Measurements from ENCODE around the gene DYNLL1. TPM values are rescaled to one million over a fixed set of nuclear protein-coding genes. Genes with fewer than 3 reads are reported as not detected.
A peak's percentile ranks its signal among the peaks of the same experiment; 100 is the strongest.

The DYNLL1 gene
- total RNA-seq, 5 donors from 2014 or later (not counting 1 experiment from before 2014, with no cell fraction given): 47.2 to 90.1 (median 75.5) TPM

- Histone ChIP-seq H3K36me3 (ENCODE audit: control insufficient read depth in 2 of 2, extremely low read depth in 1 of 2, insufficient read depth in 1 of 2, low read length in 1 of 2) (peaks cover 0 to 2% of the 10 kb centered on the region in 2 donors), H3K4me3 (ENCODE audit: control insufficient read depth in 1 of 2, extremely low read depth in 1 of 2, low read length in 1 of 2) (no peak overlapping the region), H3K9me3 (no peaks in the 10 kb centered on the region), H3K27me3 (replicated peaks in 1 of 2; ENCODE audit: control insufficient read depth in 2 of 2, extremely low read depth in 1 of 2, insufficient read depth in 2 of 2, low read length in 1 of 2) (no peaks in the 10 kb centered on the region), H3K27ac (ENCODE audit: low read length) (no peak overlapping the region), H3K4me1 (ENCODE audit: control insufficient read depth in 1 of 2, extremely low read depth in 1 of 2, insufficient read depth in 2 of 2, low read length in 2 of 2) (peaks cover 28 to 36% of the 10 kb centered on the region in 2 experiments)
- DNase-seq (no peak), ATAC-seq (replicated peaks in 1 of 4) (no peak)
- ChIA-PET CTCF (no interaction called here), POLR2A (no interaction called here)
- Mint-ChIP-seq H3K27me3 (no peaks in the 10 kb centered on the region), H3K9me3 (no peaks in the 10 kb centered on the region), H3K36me3 (peaks cover 3% of the 10 kb centered on the region), H3K4me3 (no peak overlapping the region), H3K27ac (peak overlapping the region in 1 of 2 donors; percentile 57), H3K4me1 (peaks cover 48 to 54% (median 52%) of the 10 kb centered on the region in 3 donors)
- WGBS (ENCODE audit: insufficient coverage): no CpG with 5 or more reads among the region's 4 CpGs
Observed at GRCh38 chr12:120532701-120533238, 36.9 kb downstream of the DYNLL1 start.

- Mint-ChIP-seq H3K27ac (peak within 1 kb of the TSS; percentile 89 to 92), H3K4me1 (peaks cover 54 to 58% (median 57%) of the 10 kb centered on the region in 3 donors), H3K36me3 (peaks cover 4% of the 10 kb centered on the region), H3K27me3 (no peaks in the 10 kb centered on the region), H3K4me3 (peak within 1 kb of the TSS; percentile 91 to 97 (median 96)), H3K9me3 (no peaks in the 10 kb centered on the region)
- DNase-seq: peak; percentile 45 to 91 (median 64)
- Histone ChIP-seq H3K4me1 (ENCODE audit: control insufficient read depth in 1 of 2, extremely low read depth in 1 of 2, insufficient read depth in 2 of 2, low read length in 2 of 2) (peaks cover 39 to 40% of the 10 kb centered on the region in 2 experiments), H3K27me3 (replicated peaks in 1 of 2; ENCODE audit: control insufficient read depth in 2 of 2, extremely low read depth in 1 of 2, insufficient read depth in 2 of 2, low read length in 1 of 2) (no peaks in the 10 kb centered on the region), H3K9me3 (no peaks in the 10 kb centered on the region), H3K36me3 (ENCODE audit: control insufficient read depth in 2 of 2, extremely low read depth in 1 of 2, insufficient read depth in 1 of 2, low read length in 1 of 2) (peaks cover 0 to 5% of the 10 kb centered on the region in 2 donors), H3K27ac (ENCODE audit: low read length) (peak within 1 kb of the TSS; percentile 56), H3K4me3 (ENCODE audit: control insufficient read depth in 1 of 2, extremely low read depth in 1 of 2, low read length in 1 of 2) (peak within 1 kb of the TSS; percentile 80 to 89)
- POLR2A ChIA-PET: interaction anchor here (0.6 to 1.0 kb wide), 4 partner anchors 10 to 47 kb away, joined by 3 to 8 read pairs (median 4); partner anchors contain the start of gene POP5 (in 1 of the 2)
- CTCF ChIA-PET: interaction anchor here in 1 of 2 donors (1.0 kb wide), 1 partner anchor 95 kb away, joined by 4 read pairs; no protein-coding TSS in a partner anchor
- WGBS (ENCODE audit: insufficient coverage): 0% methylated on average over 39 of the region's 43 CpGs
- peak; percentile 75 to 82 (median 77) for ATAC-seq (replicated peaks in 1 of 4)
Observed at GRCh38 chr12:120534203-120534702, 38.3 kb downstream of the DYNLL1 start, which contains the start of gene RNF10. Gene RNF10 (plus strand): TSS chr12:120534356. CDS start chr12:120534812, 456 bp downstream.

- Mint-ChIP-seq H3K36me3 (peaks cover 6% of the 10 kb centered on the region), H3K4me3 (peak overlapping the region; percentile 91 to 97 (median 96)), H3K9me3 (no peaks in the 10 kb centered on the region), H3K27ac (peak overlapping the region; percentile 89 to 92), H3K4me1 (peaks cover 53 to 58% (median 55%) of the 10 kb centered on the region in 3 donors), H3K27me3 (no peaks in the 10 kb centered on the region)
- peak; percentile 51 to 61 (median 58) for ATAC-seq (replicated peaks in 1 of 4)
- H3K27ac ChIP-seq (ENCODE audit: low read length): peak overlapping the region; percentile 56
- POLR2A ChIA-PET: interaction anchor here (0.5 to 1.0 kb wide), 8 partner anchors 9 to 761 kb away, joined by 3 to 8 read pairs (median 4); partner anchors contain the start of genes CAMKK2 (in 1 of the 2) and POP5 (in 1 of the 2)
- peak in 33 of 35 experiments; percentile 17 to 65 (median 36) for DNase-seq
- 0% methylated on average over 40 of the region's 52 CpGs for WGBS (ENCODE audit: insufficient coverage)
- no peaks in the 10 kb centered on the region for H3K27me3 ChIP-seq (replicated peaks in 1 of 2; ENCODE audit: control insufficient read depth in 2 of 2, extremely low read depth in 1 of 2, insufficient read depth in 2 of 2, low read length in 1 of 2)
- H3K4me3 ChIP-seq (ENCODE audit: control insufficient read depth in 1 of 2, extremely low read depth in 1 of 2, low read length in 1 of 2): peak overlapping the region; percentile 80 to 89
- CTCF ChIA-PET: interaction anchor here in 1 of 2 donors (0.5 to 1.0 kb wide), 2 partner anchors 96 to 233 kb away, joined by 4 read pairs; partner anchors contain the start of gene SIRT4
- H3K4me1 ChIP-seq (ENCODE audit: control insufficient read depth in 1 of 2, extremely low read depth in 1 of 2, insufficient read depth in 2 of 2, low read length in 2 of 2): peaks cover 39 to 42% of the 10 kb centered on the region in 2 experiments
- H3K9me3 ChIP-seq: no peaks in the 10 kb centered on the region
- H3K36me3 ChIP-seq (ENCODE audit: control insufficient read depth in 2 of 2, extremely low read depth in 1 of 2, insufficient read depth in 1 of 2, low read length in 1 of 2): peaks cover 0 to 5% of the 10 kb centered on the region in 2 donors
Observed at GRCh38 chr12:120534703-120535655, 39.1 kb downstream of the DYNLL1 start.

GRCh38 chr12:120536064-120536791, 40.3 kb downstream of the DYNLL1 start:
- WGBS (ENCODE audit: insufficient coverage): 28% methylated on average over 8 of the region's 13 CpGs
- no peaks in the 10 kb centered on the region for H3K27me3 Mint-ChIP-seq
- ATAC-seq (replicated peaks in 1 of 4) (peak; percentile 32 to 39 (median 37)), DNase-seq (peak in 24 of 35 experiments; percentile 9 to 59 (median 17))
- Histone ChIP-seq H3K36me3 (ENCODE audit: control insufficient read depth in 2 of 2, extremely low read depth in 1 of 2, insufficient read depth in 1 of 2, low read length in 1 of 2) (peaks cover 0 to 9% of the 10 kb centered on the region in 2 donors), H3K9me3 (no peaks in the 10 kb centered on the region), H3K4me1 (ENCODE audit: control insufficient read depth in 1 of 2, extremely low read depth in 1 of 2, insufficient read depth in 2 of 2, low read length in 2 of 2) (peaks cover 39 to 46% of the 10 kb centered on the region in 2 experiments), H3K27ac (ENCODE audit: low read length) (peak overlapping the region; percentile 56), H3K27me3 (replicated peaks in 1 of 2; ENCODE audit: control insufficient read depth in 2 of 2, extremely low read depth in 1 of 2, insufficient read depth in 2 of 2, low read length in 1 of 2) (no peaks in the 10 kb centered on the region), H3K4me3 (ENCODE audit: control insufficient read depth in 1 of 2, extremely low read depth in 1 of 2, low read length in 1 of 2) (peak overlapping the region; percentile 80 to 89)
- peak overlapping the region; percentile 91 to 97 (median 96) for H3K4me3 Mint-ChIP-seq
- ChIA-PET POLR2A (interaction anchor here in 1 of 2 donors (0.7 to 1.1 kb wide), 2 partner anchors 234 to 274 kb away, joined by 3 read pairs; partner anchors contain the start of gene SIRT4), CTCF (interaction anchor here in 1 of 2 donors (1.0 to 1.2 kb wide), 2 partner anchors 25 to 45 kb away, joined by 3 to 5 read pairs; partner anchors contain the start of gene POP5)
- no peaks in the 10 kb centered on the region for H3K9me3 Mint-ChIP-seq
- H3K4me1 Mint-ChIP-seq: peaks cover 63 to 67% (median 63%) of the 10 kb centered on the region in 3 donors
- H3K27ac Mint-ChIP-seq: peak overlapping the region; percentile 85 to 92
- peaks cover 6% of the 10 kb centered on the region for H3K36me3 Mint-ChIP-seq

- peaks cover 39 to 56% of the 10 kb centered on the region in 2 experiments for H3K4me1 ChIP-seq (ENCODE audit: control insufficient read depth in 1 of 2, extremely low read depth in 1 of 2, insufficient read depth in 2 of 2, low read length in 2 of 2)
- 37% methylated on average over 2 of the region's 4 CpGs for WGBS (ENCODE audit: insufficient coverage)
- H3K36me3 ChIP-seq (ENCODE audit: control insufficient read depth in 2 of 2, extremely low read depth in 1 of 2, insufficient read depth in 1 of 2, low read length in 1 of 2): peaks cover 4 to 11% of the 10 kb centered on the region in 2 donors
- peaks cover 72 to 77% (median 74%) of the 10 kb centered on the region in 3 donors for H3K4me1 Mint-ChIP-seq
- H3K9me3 ChIP-seq: no peaks in the 10 kb centered on the region
- H3K27ac ChIP-seq (ENCODE audit: low read length): peak overlapping the region; percentile 48
- H3K4me3 Mint-ChIP-seq: peak overlapping the region; percentile 66 to 97 (median 91)
- DNase-seq: no peak
- no peak overlapping the region for H3K4me3 ChIP-seq (ENCODE audit: control insufficient read depth in 1 of 2, extremely low read depth in 1 of 2, low read length in 1 of 2)
- no peaks in the 10 kb centered on the region for H3K27me3 ChIP-seq (replicated peaks in 1 of 2; ENCODE audit: control insufficient read depth in 2 of 2, extremely low read depth in 1 of 2, insufficient read depth in 2 of 2, low read length in 1 of 2)
- ChIA-PET CTCF (interaction anchor here in 1 of 2 donors (0.5 to 0.9 kb wide), 3 partner anchors 9 to 49 kb away, joined by 3 to 4 read pairs (median 3); partner anchors contain the start of gene COQ5), POLR2A (interaction anchor here (0.6 to 2.2 kb wide), 3 partner anchors 9 to 337 kb away, joined by 3 to 8 read pairs (median 3); partner anchors contain the start of genes COQ5 (in 1 of the 2) and RPLP0 (in 1 of the 2))
- H3K9me3 Mint-ChIP-seq: no peaks in the 10 kb centered on the region
- peak overlapping the region; percentile 79 to 85 for H3K27ac Mint-ChIP-seq
- H3K36me3 Mint-ChIP-seq: peaks cover 8% of the 10 kb centered on the region
- no peaks in the 10 kb centered on the region for H3K27me3 Mint-ChIP-seq
- ATAC-seq (replicated peaks in 1 of 4): no peak
Observed at GRCh38 chr12:120537856-120538220, 41.9 kb downstream of the DYNLL1 start.
